Astrocyte (in vitro differentiated cells and primary cell): ENCODE measurements around the gene C2orf68.

Source experiments
- EZH2 ChIP-seq: IDR thresholded peaks from 2 replicates; pipeline ENCODE4 v1.6.1; 2012; ENCODE audit warnings: mild to moderate bottlenecking, low read length, inconsistent platforms; ENCODE audit not compliant: insufficient read depth
- TF ChIP-seq, protein P1 (sequence below): IDR thresholded peaks from 2 replicates; pipeline ENCODE4 v1.5.1; 2011; ENCODE audit warnings: low read depth, mild to moderate bottlenecking, inconsistent platforms, low read length, moderate library complexity; ENCODE audit not compliant: insufficient read depth

DNA sequence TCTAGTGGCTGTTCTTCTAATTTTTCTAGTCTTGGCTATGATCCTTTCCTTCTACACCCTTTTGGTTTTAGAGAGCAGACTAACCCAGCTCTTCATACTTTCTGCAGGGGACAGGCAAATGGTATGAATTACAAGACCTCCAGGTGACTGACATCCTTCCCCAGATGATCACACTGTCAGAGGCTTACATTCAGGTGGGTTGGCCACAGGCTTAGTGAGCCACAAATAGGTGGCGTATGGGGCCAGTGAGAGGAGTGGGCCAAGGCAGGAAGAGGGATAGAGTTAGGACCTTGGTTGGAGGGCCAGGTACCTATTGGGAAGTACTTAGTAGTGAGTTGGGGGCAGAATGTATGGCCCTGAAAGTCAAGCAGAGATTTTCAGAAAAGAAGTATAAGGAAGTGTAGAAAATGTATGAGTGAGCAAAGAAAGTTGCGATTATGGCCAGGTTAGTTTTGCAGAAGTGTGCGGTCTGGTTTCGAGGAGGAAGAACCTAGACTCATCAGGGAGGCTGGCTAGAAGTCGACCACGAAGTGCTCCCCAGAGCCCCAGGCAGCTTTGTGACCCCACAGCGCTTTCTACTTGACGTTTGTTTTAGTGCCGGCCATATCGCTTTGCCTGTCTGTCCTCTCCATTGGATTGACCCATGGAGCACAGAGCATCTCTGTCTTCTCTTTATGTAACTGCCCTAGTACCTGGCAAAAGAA lies 36.1 kb upstream of the C2orf68 start:
- TF ChIP-seq, protein P1, sequence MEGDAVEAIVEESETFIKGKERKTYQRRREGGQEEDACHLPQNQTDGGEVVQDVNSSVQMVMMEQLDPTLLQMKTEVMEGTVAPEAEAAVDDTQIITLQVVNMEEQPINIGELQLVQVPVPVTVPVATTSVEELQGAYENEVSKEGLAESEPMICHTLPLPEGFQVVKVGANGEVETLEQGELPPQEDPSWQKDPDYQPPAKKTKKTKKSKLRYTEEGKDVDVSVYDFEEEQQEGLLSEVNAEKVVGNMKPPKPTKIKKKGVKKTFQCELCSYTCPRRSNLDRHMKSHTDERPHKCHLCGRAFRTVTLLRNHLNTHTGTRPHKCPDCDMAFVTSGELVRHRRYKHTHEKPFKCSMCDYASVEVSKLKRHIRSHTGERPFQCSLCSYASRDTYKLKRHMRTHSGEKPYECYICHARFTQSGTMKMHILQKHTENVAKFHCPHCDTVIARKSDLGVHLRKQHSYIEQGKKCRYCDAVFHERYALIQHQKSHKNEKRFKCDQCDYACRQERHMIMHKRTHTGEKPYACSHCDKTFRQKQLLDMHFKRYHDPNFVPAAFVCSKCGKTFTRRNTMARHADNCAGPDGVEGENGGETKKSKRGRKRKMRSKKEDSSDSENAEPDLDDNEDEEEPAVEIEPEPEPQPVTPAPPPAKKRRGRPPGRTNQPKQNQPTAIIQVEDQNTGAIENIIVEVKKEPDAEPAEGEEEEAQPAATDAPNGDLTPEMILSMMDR: no peak
- no peak for TF ChIP-seq EZH2
